Smooth muscle cell (in vitro differentiated cells): ENCODE data around the gene L3MBTL4. TPM values are rescaled to one million over a fixed set of nuclear protein-coding genes. Genes with fewer than 3 reads are reported as not detected.
A peak's percentile ranks its signal among the peaks of the same experiment; 100 is the strongest.

ENCODE experiments used
- DNase-seq: peaks from one replicate; lab custom pipeline; 2025; ENCODE audit not compliant: unreplicated experiment; lab: John Stamatoyannopoulos, UW
- H2AFZ ChIP-seq: fragments of 200-600 bp; sonication (generic); 2 replicates; pipeline ENCODE4 v1.6.0; 2016; ENCODE audit warnings: antibody characterized with exemption, low read depth, mild to moderate bottlenecking
- H3F3A ChIP-seq: fragments of 200-600 bp; sonication (generic); 2 replicates; pipeline ENCODE4 v1.6.0; 2017; ENCODE audit warnings: antibody characterized with exemption, low read depth
- H3K27ac ChIP-seq: fragments of 200-600 bp; sonication (generic); 2 replicates; pipeline ENCODE4 v1.5.1; 2016; ENCODE audit warnings: low read depth, mild to moderate bottlenecking
- H3K27me3 ChIP-seq: fragments of 200-600 bp; sonication (generic); 2 replicates; pipeline ENCODE4 v1.6.1; 2016; ENCODE audit warnings: low read depth, mild to moderate bottlenecking
- H3K36me3 ChIP-seq: fragments of 200-600 bp; sonication (generic); 2 replicates; pipeline ENCODE4 v1.5.1; 2016; ENCODE audit warnings: low read depth
- H3K4me1 ChIP-seq: fragments of 200-600 bp; sonication (generic); 2 replicates; pipeline ENCODE4 v1.5.1; 2016; ENCODE audit warnings: low read depth
- H3K4me2 ChIP-seq: fragments of 200-600 bp; sonication (generic); 2 replicates; pipeline ENCODE4 v1.6.0; 2016; ENCODE audit warnings: mild to moderate bottlenecking
- H3K4me3 ChIP-seq: fragments of 200-600 bp; sonication (generic); 2 replicates; pipeline ENCODE4 v1.5.1; 2016; ENCODE audit warnings: mild to moderate bottlenecking
- H3K79me2 ChIP-seq: fragments of 200-600 bp; sonication (generic); 2 replicates; pipeline ENCODE4 v1.6.0; 2016; ENCODE audit warnings: low read depth, mild to moderate bottlenecking
- H3K9ac ChIP-seq: fragments of 200-600 bp; sonication (generic); 2 replicates; pipeline ENCODE4 v1.6.0; 2016; ENCODE audit warnings: low read depth
- H3K9me3 ChIP-seq: fragments of 200-600 bp; sonication (generic); replicated peaks from 2 replicates; pipeline ENCODE4 v1.5.1; 2016; ENCODE audit warnings: low read depth
- H4K20me1 ChIP-seq: fragments of 200-600 bp; sonication (generic); 2 replicates; pipeline ENCODE4 v1.6.0; 2016; ENCODE audit warnings: low read depth
- WGBS: methylation state at CpG from one replicate; pipeline ENCODE4 v1.1.7; 2016; ENCODE audit warnings: low lambda C conversion rate; 5-methylcytosine and 5-hydroxymethylcytosine counted together
- polyA plus RNA-seq: library from polyadenylated mRNA; unstranded; fragments of >200 nt; fragmentation: Nextera tagmentation; extraction: Ambion mirVana; gene quantifications from 2 replicates; pipeline ENCODE4 v1.2.1, GENCODE V29; 2016
- total RNA-seq: library from RNA; depleted of rRNA; stranded (reverse); fragments of >200 nt; gene quantifications from 2 replicates; pipeline ENCODE4 v1.2.3, GENCODE V29; 2014
- TF ChIP-seq, protein P1 (sequence below): fragments of 200-600 bp; sonication (generic); IDR thresholded peaks from 2 replicates; pipeline ENCODE4 v1.5.1; 2017; ENCODE audit warnings: borderline replicate concordance, mild to moderate bottlenecking, antibody characterized with exemption; ENCODE audit not compliant: insufficient read depth, poor library complexity, severe bottlenecking

The L3MBTL4 gene
- total and polyA plus RNA-seq, 2 experiments from 2014 or later, result 3.4 TPM; not detected in 1

DNA sequence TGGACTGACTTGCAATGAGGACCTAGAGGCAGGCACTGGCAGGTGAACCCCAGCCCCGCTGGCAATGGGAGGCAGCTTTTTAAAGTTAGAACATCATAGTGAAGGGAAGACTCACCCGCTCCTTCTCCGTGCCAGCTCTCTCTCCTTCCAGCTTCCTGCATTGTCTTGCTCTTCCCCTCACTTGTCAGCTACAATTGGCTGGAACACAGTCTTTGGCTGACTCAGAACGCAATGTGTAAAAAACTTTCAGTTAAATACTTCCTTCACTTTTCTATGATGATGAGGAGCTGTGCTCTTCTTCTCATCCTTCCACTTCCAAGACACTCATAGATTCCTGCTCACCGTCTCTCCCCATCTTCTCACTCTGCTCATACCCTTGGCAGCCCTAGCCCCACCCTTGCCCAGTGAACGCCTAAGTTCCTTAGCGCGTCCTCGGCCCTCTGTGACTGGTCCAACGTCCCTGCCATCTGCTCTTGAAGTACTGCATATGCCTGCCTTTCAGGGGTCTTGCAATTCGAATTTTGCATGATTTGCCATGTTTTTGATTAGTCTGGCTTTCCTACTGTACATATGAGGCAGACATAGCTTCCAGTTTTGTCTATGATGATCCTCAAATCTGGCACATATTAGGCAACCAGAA is 401.4 kb downstream of the L3MBTL4 start:
- Histone ChIP-seq H3K4me3 (no peak overlapping the region), H4K20me1 (no peaks in the 10 kb centered on the region), H3K36me3 (no peaks in the 10 kb centered on the region), H3K9ac (no peak overlapping the region), H3K9me3 (no peaks in the 10 kb centered on the region), H3F3A (no peaks in the 10 kb centered on the region), H3K4me2 (no peak overlapping the region), H3K27ac (no peak overlapping the region), H3K79me2 (no peaks in the 10 kb centered on the region), H3K4me1 (no peaks in the 10 kb centered on the region), H3K27me3 (peaks cover 12% of the 10 kb centered on the region), H2AFZ (no peak overlapping the region)
- WGBS, result 89% methylated on average over 11 of the region's 11 CpGs
- DNase-seq, result no peak
- TF ChIP-seq, protein P1, sequence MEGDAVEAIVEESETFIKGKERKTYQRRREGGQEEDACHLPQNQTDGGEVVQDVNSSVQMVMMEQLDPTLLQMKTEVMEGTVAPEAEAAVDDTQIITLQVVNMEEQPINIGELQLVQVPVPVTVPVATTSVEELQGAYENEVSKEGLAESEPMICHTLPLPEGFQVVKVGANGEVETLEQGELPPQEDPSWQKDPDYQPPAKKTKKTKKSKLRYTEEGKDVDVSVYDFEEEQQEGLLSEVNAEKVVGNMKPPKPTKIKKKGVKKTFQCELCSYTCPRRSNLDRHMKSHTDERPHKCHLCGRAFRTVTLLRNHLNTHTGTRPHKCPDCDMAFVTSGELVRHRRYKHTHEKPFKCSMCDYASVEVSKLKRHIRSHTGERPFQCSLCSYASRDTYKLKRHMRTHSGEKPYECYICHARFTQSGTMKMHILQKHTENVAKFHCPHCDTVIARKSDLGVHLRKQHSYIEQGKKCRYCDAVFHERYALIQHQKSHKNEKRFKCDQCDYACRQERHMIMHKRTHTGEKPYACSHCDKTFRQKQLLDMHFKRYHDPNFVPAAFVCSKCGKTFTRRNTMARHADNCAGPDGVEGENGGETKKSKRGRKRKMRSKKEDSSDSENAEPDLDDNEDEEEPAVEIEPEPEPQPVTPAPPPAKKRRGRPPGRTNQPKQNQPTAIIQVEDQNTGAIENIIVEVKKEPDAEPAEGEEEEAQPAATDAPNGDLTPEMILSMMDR, result no peak

GRCh38 chr18:6010921-6011320 is 403.8 kb downstream of the L3MBTL4 start:
- H4K20me1 ChIP-seq, result no peaks in the 10 kb centered on the region
- TF ChIP-seq, protein P1, result no peak
- peaks cover 12% of the 10 kb centered on the region for H3K27me3 ChIP-seq
- no peak for DNase-seq
- H3K4me1 ChIP-seq, result no peaks in the 10 kb centered on the region
- 93% methylated on average over 1 of the region's 1 CpG for WGBS
- no peak overlapping the region for H3K4me3 ChIP-seq
- no peaks in the 10 kb centered on the region for H3K36me3 ChIP-seq
- H3K4me2 ChIP-seq, result no peak overlapping the region
- no peaks in the 10 kb centered on the region for H3K79me2 ChIP-seq
- H2AFZ ChIP-seq, result no peak overlapping the region
- H3K9me3 ChIP-seq, result no peaks in the 10 kb centered on the region
- no peaks in the 10 kb centered on the region for H3F3A ChIP-seq
- H3K27ac ChIP-seq, result no peak overlapping the region
- no peak overlapping the region for H3K9ac ChIP-seq

GRCh38 chr18:6010284-6010683 is 404.4 kb downstream of the L3MBTL4 start:
- 88% methylated on average over 5 of the region's 5 CpGs for WGBS
- TF ChIP-seq, protein P1, result no peak
- DNase-seq, result no peak
- Histone ChIP-seq H4K20me1 (no peaks in the 10 kb centered on the region), H3K27me3 (peaks cover 12% of the 10 kb centered on the region), H3K9me3 (no peaks in the 10 kb centered on the region), H3K9ac (no peak overlapping the region), H3K79me2 (no peaks in the 10 kb centered on the region), H3K36me3 (no peaks in the 10 kb centered on the region), H3K4me2 (peak overlapping the region; percentile 1), H3F3A (no peaks in the 10 kb centered on the region), H3K27ac (no peak overlapping the region), H2AFZ (no peak overlapping the region), H3K4me1 (no peaks in the 10 kb centered on the region), H3K4me3 (no peak overlapping the region)

GRCh38 chr18:6009756-6010155 is 405.0 kb downstream of the L3MBTL4 start:
- DNase-seq, result no peak
- H3K4me2 ChIP-seq, result peak overlapping the region; percentile 1
- H3K27ac ChIP-seq, result no peak overlapping the region
- H3K79me2 ChIP-seq, result no peaks in the 10 kb centered on the region
- H3K36me3 ChIP-seq, result no peaks in the 10 kb centered on the region
- H2AFZ ChIP-seq, result no peak overlapping the region
- H3K4me1 ChIP-seq, result no peaks in the 10 kb centered on the region
- no peaks in the 10 kb centered on the region for H3K9me3 ChIP-seq
- TF ChIP-seq, protein P1, result no peak
- no peaks in the 10 kb centered on the region for H4K20me1 ChIP-seq
- 56% methylated on average over 4 of the region's 4 CpGs for WGBS
- H3F3A ChIP-seq, result no peaks in the 10 kb centered on the region
- no peak overlapping the region for H3K4me3 ChIP-seq
- no peak overlapping the region for H3K9ac ChIP-seq
- H3K27me3 ChIP-seq, result peaks cover 12% of the 10 kb centered on the region
